Activated naive CD8-positive, alpha-beta T cell treated with anti-CD3 and anti-CD28 coated beads for 36 hours (primary cell): ENCODE data around the gene IL16. TPM values are rescaled to one million over a fixed set of nuclear protein-coding genes. Genes with fewer than 3 reads are reported as not detected.

Experiments
- DNase-seq: peaks from one replicate; pipeline ENCODE4 v3.0.0; 2021
- H3K27ac Mint-ChIP-seq: one replicate; pipeline ENCODE4 v1.8.0; 2022; ENCODE audit warnings: mild to moderate bottlenecking, moderate library complexity, mixed read lengths
- H3K27me3 Mint-ChIP-seq: one replicate; pipeline ENCODE4 v1.8.0; 2022; ENCODE audit warnings: mild to moderate bottlenecking, mixed read lengths
- H3K36me3 Mint-ChIP-seq: one replicate; pipeline ENCODE4 v1.8.0; 2021; ENCODE audit warnings: mild to moderate bottlenecking, mixed read lengths
- H3K4me1 Mint-ChIP-seq: one replicate; pipeline ENCODE4 v1.8.0; 2021; ENCODE audit warnings: mixed read lengths
- H3K4me3 Mint-ChIP-seq: one replicate; pipeline ENCODE4 v1.8.0; 2022; ENCODE audit warnings: mild to moderate bottlenecking, moderate library complexity, mixed read lengths
- H3K9me3 Mint-ChIP-seq: one replicate; pipeline ENCODE4 v1.8.0; 2022; ENCODE audit warnings: mixed read lengths
- total RNA-seq, 2 experiments: library from RNA; stranded (reverse); gene quantifications; one replicate each; pipeline ENCODE4 v1.2.3, GENCODE V29; 2021

The IL16 gene
- total RNA-seq, 2 experiments from 2014 or later, result 106 to 110 TPM

- no peak for DNase-seq
- Mint-ChIP-seq H3K36me3 (no peaks in the 10 kb centered on the region), H3K4me3 (no peak overlapping the region), H3K4me1 (peaks cover 8% of the 10 kb centered on the region), H3K9me3 (no peaks in the 10 kb centered on the region), H3K27me3 (peaks cover 8% of the 10 kb centered on the region), H3K27ac (no peak overlapping the region)
Observed at GRCh38 chr15:81166636-81167305, 29.9 kb upstream of the IL16 start.

- H3K9me3 Mint-ChIP-seq, result no peaks in the 10 kb centered on the region
- H3K4me3 Mint-ChIP-seq, result no peak overlapping the region
- no peak overlapping the region for H3K27ac Mint-ChIP-seq
- H3K36me3 Mint-ChIP-seq, result no peaks in the 10 kb centered on the region
- peaks cover 12% of the 10 kb centered on the region for H3K27me3 Mint-ChIP-seq
- no peaks in the 10 kb centered on the region for H3K4me1 Mint-ChIP-seq
- no peak for DNase-seq
Observed at GRCh38 chr15:81168131-81168526, 28.6 kb upstream of the IL16 start.

GRCh38 chr15:81168644-81169043 is 28.0 kb upstream of the IL16 start:
- Mint-ChIP-seq H3K4me3 (no peak overlapping the region), H3K27ac (no peak overlapping the region), H3K4me1 (no peaks in the 10 kb centered on the region), H3K9me3 (no peaks in the 10 kb centered on the region), H3K27me3 (peaks cover 12% of the 10 kb centered on the region), H3K36me3 (no peaks in the 10 kb centered on the region)
- no peak for DNase-seq

- Mint-ChIP-seq H3K27me3 (peaks cover 12% of the 10 kb centered on the region), H3K9me3 (no peaks in the 10 kb centered on the region), H3K4me3 (no peak overlapping the region), H3K27ac (no peak overlapping the region), H3K36me3 (no peaks in the 10 kb centered on the region), H3K4me1 (no peaks in the 10 kb centered on the region)
- no peak for DNase-seq
Observed at GRCh38 chr15:81170511-81170910, 26.2 kb upstream of the IL16 start.

- H3K36me3 Mint-ChIP-seq, result no peaks in the 10 kb centered on the region
- H3K27me3 Mint-ChIP-seq, result peaks cover 12% of the 10 kb centered on the region
- DNase-seq, result no peak
- no peak overlapping the region for H3K27ac Mint-ChIP-seq
- H3K4me3 Mint-ChIP-seq, result no peak overlapping the region
- no peaks in the 10 kb centered on the region for H3K4me1 Mint-ChIP-seq
- H3K9me3 Mint-ChIP-seq, result no peaks in the 10 kb centered on the region
Observed at GRCh38 chr15:81171286-81171685, 25.4 kb upstream of the IL16 start.

- Mint-ChIP-seq H3K4me3 (no peak overlapping the region), H3K4me1 (no peaks in the 10 kb centered on the region), H3K36me3 (no peaks in the 10 kb centered on the region), H3K27ac (no peak overlapping the region), H3K27me3 (peaks cover 12% of the 10 kb centered on the region), H3K9me3 (no peaks in the 10 kb centered on the region)
- no peak for DNase-seq
Observed at GRCh38 chr15:81174125-81174791, 22.4 kb upstream of the IL16 start.

- Mint-ChIP-seq H3K9me3 (no peaks in the 10 kb centered on the region), H3K27me3 (peaks cover 12% of the 10 kb centered on the region), H3K36me3 (no peaks in the 10 kb centered on the region), H3K4me1 (no peaks in the 10 kb centered on the region), H3K27ac (no peak overlapping the region), H3K4me3 (no peak overlapping the region)
- no peak for DNase-seq
Observed at GRCh38 chr15:81174792-81175327, 21.8 kb upstream of the IL16 start.

- DNase-seq, result no peak
- Mint-ChIP-seq H3K4me3 (no peak overlapping the region), H3K36me3 (no peaks in the 10 kb centered on the region), H3K4me1 (no peaks in the 10 kb centered on the region), H3K27ac (no peak overlapping the region), H3K27me3 (peaks cover 12% of the 10 kb centered on the region), H3K9me3 (no peaks in the 10 kb centered on the region)
Observed at GRCh38 chr15:81175496-81175895, 21.2 kb upstream of the IL16 start.

GRCh38 chr15:81176291-81176893 is 20.3 kb upstream of the IL16 start:
- Mint-ChIP-seq H3K36me3 (no peaks in the 10 kb centered on the region), H3K4me3 (no peak overlapping the region), H3K27ac (no peak overlapping the region)

GRCh38 chr15:81178365-81178764 is 18.3 kb upstream of the IL16 start:
- Mint-ChIP-seq H3K4me3 (no peak overlapping the region), H3K36me3 (no peaks in the 10 kb centered on the region), H3K4me1 (no peaks in the 10 kb centered on the region), H3K9me3 (no peaks in the 10 kb centered on the region), H3K27me3 (peaks cover 17% of the 10 kb centered on the region), H3K27ac (no peak overlapping the region)
- no peak for DNase-seq

More at GRCh38 chr15:81176291-81176893, 20.3 kb upstream of the IL16 start:
- Mint-ChIP-seq H3K9me3 (no peaks in the 10 kb centered on the region), H3K27me3 (peaks cover 7% of the 10 kb centered on the region), H3K4me1 (no peaks in the 10 kb centered on the region)
- no peak for DNase-seq

GRCh38 chr15:81181220-81181619 is 15.5 kb upstream of the IL16 start:
- Mint-ChIP-seq H3K27ac (no peak overlapping the region), H3K9me3 (no peaks in the 10 kb centered on the region), H3K27me3 (peaks cover 33% of the 10 kb centered on the region), H3K36me3 (no peaks in the 10 kb centered on the region), H3K4me1 (peaks cover 2% of the 10 kb centered on the region), H3K4me3 (no peak overlapping the region)
- no peak for DNase-seq

GRCh38 chr15:81182031-81182755 is 14.5 kb upstream of the IL16 start:
- peaks cover 33% of the 10 kb centered on the region for H3K27me3 Mint-ChIP-seq
- no peak for DNase-seq
- no peak overlapping the region for H3K27ac Mint-ChIP-seq
- peaks cover 2% of the 10 kb centered on the region for H3K4me1 Mint-ChIP-seq
- H3K4me3 Mint-ChIP-seq, result no peak overlapping the region
- no peaks in the 10 kb centered on the region for H3K36me3 Mint-ChIP-seq
- no peaks in the 10 kb centered on the region for H3K9me3 Mint-ChIP-seq

- H3K4me1 Mint-ChIP-seq, result peaks cover 2% of the 10 kb centered on the region
- no peak overlapping the region for H3K4me3 Mint-ChIP-seq
- H3K36me3 Mint-ChIP-seq, result no peaks in the 10 kb centered on the region
- DNase-seq, result no peak
- H3K9me3 Mint-ChIP-seq, result no peaks in the 10 kb centered on the region
- H3K27me3 Mint-ChIP-seq, result peaks cover 33% of the 10 kb centered on the region
- H3K27ac Mint-ChIP-seq, result no peak overlapping the region
Observed at GRCh38 chr15:81182756-81183438, 13.8 kb upstream of the IL16 start.

GRCh38 chr15:81183439-81183775 is 13.3 kb upstream of the IL16 start:
- Mint-ChIP-seq H3K36me3 (no peaks in the 10 kb centered on the region), H3K9me3 (no peaks in the 10 kb centered on the region), H3K4me1 (peaks cover 2% of the 10 kb centered on the region), H3K4me3 (no peak overlapping the region), H3K27me3 (peaks cover 33% of the 10 kb centered on the region), H3K27ac (no peak overlapping the region)
- no peak for DNase-seq

GRCh38 chr15:81184188-81184587 is 12.5 kb upstream of the IL16 start:
- Mint-ChIP-seq H3K27ac (no peak overlapping the region), H3K4me1 (peaks cover 2% of the 10 kb centered on the region), H3K4me3 (no peak overlapping the region), H3K9me3 (no peaks in the 10 kb centered on the region), H3K36me3 (no peaks in the 10 kb centered on the region), H3K27me3 (peaks cover 33% of the 10 kb centered on the region)
- no peak for DNase-seq
